ENCODE results near the gene SDCCAG8.

SDCCAG8 gene

GRCh38 chr1:243513726-243514491 lies 258.1 kb downstream of the SDCCAG8 start:
- DNase-seq: no peak

- DNase-seq: no peak
These were observed 259.1 kb downstream of the SDCCAG8 start for GRCh38 chr1:243514927-243515326.

- no peak for DNase-seq
These were observed 265.0 kb downstream of the SDCCAG8 start for GRCh38 chr1:243520831-243521230.

GRCh38 chr1:243523766-243524165 lies 267.9 kb downstream of the SDCCAG8 start:
- DNase-seq: no peak

- no peak for DNase-seq
These were observed 269.2 kb downstream of the SDCCAG8 start for GRCh38 chr1:243525085-243525487.

- DNase-seq: no peak
These were observed 270.3 kb downstream of the SDCCAG8 start for GRCh38 chr1:243526180-243526579.

GRCh38 chr1:243528459-243529121 lies 272.7 kb downstream of the SDCCAG8 start:
- DNase-seq: no peak

GRCh38 chr1:243529512-243529911 lies 273.7 kb downstream of the SDCCAG8 start:
- DNase-seq: no peak

- DNase-seq: no peak
These were observed 279.2 kb downstream of the SDCCAG8 start for GRCh38 chr1:243535014-243535413.

GRCh38 chr1:243539636-243540035 lies 283.8 kb downstream of the SDCCAG8 start:
- DNase-seq: no peak

GRCh38 chr1:243542739-243543415 lies 287.0 kb downstream of the SDCCAG8 start:
- DNase-seq: no peak

- DNase-seq: no peak
These were observed 287.7 kb downstream of the SDCCAG8 start for GRCh38 chr1:243543501-243543900.

- no peak for DNase-seq
These were observed 290.6 kb downstream of the SDCCAG8 start for GRCh38 chr1:243546457-243546856.

GRCh38 chr1:243547891-243548290 lies 292.1 kb downstream of the SDCCAG8 start:
- DNase-seq: no peak

- DNase-seq: no peak
These were observed 292.7 kb downstream of the SDCCAG8 start for GRCh38 chr1:243548516-243548915.

- no peak for DNase-seq
These were observed 293.3 kb downstream of the SDCCAG8 start for GRCh38 chr1:243549108-243549507.

Measured in NCI-H1694 (cell line).